HG03108 (cell line): ENCODE measurements around the gene MCC.

Source experiments
- ATAC-seq: cut with Tn5 transposase; IDR thresholded peaks from one replicate; pipeline ENCODE4 v1.9.1; 2021; ENCODE audit warnings: moderate library complexity; ENCODE audit not compliant: unreplicated experiment

The MCC gene

GRCh38 chr5:113276001-113276400, 212.3 kb downstream of the MCC start:
- ATAC-seq = no peak

DNA sequence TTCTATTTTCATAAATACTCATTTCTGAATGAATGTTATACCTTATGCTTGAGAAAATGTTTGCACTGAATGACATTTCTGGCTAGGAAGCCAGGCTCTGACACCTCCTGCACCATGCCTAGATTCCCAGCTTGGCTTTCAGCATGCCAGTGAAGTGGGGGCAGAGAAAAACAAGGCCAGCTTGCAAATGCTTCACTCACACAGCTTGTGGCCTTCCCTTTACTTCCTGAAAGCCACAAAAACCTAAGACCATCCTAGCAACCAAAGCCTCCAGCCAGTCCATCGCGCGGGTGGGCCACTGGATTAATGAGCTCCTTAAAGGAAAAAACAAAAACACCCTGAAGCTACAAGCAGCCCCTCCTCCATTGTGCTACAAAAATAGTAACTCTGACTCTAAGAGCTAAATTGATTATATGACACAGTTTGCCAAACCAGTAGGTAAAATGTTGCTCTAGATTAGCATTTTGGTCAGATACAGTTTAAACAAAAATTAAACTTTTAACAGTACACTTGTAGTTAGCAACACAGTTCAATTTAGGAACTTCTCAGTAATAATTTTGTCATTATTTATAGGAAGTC, 213.3 kb downstream of the MCC start:
- ATAC-seq = no peak

DNA sequence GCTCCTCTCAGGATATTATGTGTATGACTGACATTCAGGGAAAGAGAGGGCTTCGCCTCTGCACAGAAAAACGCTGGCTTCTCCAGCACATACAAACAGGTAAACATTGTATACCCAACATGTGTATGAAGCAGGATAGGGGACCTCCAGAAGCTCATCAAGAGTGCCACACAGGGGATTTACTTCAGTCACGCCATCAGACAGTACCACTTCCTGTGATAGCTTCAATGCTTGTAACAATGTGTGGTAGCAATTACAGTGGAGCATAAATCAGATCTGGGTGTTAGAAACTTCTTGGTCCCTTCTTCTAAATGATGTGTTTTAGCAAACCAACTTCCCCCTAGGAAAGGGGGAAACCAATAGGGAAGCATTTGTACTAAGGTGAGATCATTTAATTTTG, 214.3 kb downstream of the MCC start:
- peak; percentile 71 for ATAC-seq

GRCh38 chr5:113271745-113272454, 216.4 kb downstream of the MCC start:
- ATAC-seq = no peak

- no peak for ATAC-seq
Observed at GRCh38 chr5:113271015-113271414, 217.2 kb downstream of the MCC start.

GRCh38 chr5:113270086-113270485, 218.2 kb downstream of the MCC start:
- no peak for ATAC-seq

GRCh38 chr5:113269023-113269997, 218.9 kb downstream of the MCC start:
- ATAC-seq = no peak

GRCh38 chr5:113268232-113268631, 220.0 kb downstream of the MCC start:
- ATAC-seq = no peak

DNA sequence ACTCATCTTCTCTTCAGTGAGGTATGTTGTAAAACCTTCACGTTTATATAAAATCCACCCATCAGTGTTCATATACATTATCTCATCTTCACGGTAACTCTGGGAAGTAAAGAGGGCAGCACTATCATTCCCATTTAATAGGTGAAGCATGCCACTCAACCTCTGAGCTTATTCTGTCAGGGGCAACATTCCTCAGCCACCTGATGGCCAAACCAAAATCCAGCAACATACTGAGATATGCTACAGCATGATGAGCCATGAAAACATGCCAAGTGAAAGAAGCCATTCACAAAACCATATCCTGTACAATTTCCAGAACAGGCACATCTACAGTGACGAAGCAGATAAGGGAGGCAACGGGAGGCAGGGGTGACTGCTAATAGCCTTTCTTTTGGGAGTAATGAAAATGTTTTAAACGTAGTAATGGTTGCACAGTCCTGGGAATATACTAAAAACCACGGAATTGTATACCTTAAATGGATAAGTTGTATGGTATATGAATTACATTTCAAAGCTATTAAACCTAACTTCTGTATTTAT, 220.8 kb downstream of the MCC start:
- ATAC-seq = no peak

DNA sequence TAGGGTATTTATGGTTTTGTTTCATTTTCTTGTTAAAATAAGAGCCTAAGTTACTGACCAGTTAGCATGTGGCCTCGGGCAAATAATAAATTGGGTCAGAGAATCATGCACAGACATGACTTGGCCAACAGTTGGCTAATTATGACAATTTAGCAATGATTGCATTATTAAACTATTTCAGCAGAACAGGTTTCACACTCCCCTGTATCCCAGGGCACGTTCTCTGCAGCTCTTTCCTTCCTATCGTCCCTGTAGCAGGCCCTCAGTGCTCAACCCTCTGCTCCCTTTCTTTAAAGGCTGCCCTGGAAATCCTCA, 221.4 kb downstream of the MCC start:
- ATAC-seq = no peak

- no peak for ATAC-seq
Observed at GRCh38 chr5:113266227-113266912, 221.9 kb downstream of the MCC start.

DNA sequence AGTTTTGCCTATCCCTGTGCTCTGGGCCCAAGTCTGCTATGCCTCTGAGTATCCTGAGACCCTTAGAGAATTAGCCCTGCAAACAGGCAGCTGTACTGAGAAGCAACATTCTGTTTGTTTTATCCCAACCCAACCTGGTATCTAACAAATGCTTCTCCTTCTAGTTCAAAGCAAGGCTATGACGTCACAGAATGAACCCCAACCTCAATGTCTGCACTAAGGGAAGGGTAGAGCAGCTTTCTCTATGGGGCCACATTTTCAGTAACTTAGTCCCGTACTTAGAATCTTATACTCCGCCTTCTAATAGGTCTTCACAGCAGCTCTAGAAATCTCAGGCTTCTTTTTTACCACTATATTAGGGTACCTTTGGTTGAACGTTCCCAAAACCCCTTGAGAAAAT, 223.1 kb downstream of the MCC start:
- no peak for ATAC-seq

- ATAC-seq = no peak
Observed at GRCh38 chr5:113264046-113264445, 224.2 kb downstream of the MCC start.

DNA sequence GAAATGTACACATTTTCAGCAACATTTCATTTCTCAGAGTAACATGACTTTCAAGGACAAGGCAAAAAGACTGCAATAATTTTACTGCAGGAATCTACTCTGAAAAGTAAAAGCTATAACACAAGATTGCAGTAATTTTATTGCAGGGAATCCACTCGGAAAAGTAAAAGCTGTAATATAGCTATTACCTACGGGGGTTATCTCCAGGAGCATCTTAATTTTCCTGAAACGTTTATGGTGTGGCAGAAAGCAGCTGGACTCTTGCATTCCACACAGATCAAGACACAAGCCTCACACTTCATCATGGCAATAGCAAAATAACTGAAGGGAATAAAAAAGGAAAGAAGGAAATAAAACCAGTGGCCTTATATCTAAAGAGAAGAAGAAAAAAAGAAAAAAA, 224.7 kb downstream of the MCC start:
- no peak for ATAC-seq

GRCh38 chr5:113262674-113263073, 225.6 kb downstream of the MCC start:
- no peak for ATAC-seq

- ATAC-seq = no peak
Observed at GRCh38 chr5:113259034-113259433, 229.2 kb downstream of the MCC start.

DNA sequence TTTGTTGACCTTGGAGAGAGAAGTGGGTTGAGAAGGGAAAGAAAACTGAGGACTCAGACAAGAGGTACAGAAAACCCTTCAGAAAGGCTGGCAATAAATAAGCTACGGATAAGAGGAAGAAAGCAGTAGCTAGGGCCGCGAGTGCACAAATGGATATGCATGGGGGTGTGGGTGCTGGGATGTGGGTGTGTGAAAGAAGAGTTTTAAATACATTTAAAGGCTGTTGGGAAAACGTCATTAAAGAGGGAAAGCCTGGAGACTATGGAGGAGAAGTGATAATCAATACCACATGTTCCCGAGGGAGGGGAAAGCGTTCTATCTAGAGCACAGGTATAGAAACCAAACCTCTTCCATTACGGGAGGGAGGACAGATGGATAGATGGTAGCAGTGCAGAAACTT, 230.7 kb downstream of the MCC start:
- no peak for ATAC-seq

DNA sequence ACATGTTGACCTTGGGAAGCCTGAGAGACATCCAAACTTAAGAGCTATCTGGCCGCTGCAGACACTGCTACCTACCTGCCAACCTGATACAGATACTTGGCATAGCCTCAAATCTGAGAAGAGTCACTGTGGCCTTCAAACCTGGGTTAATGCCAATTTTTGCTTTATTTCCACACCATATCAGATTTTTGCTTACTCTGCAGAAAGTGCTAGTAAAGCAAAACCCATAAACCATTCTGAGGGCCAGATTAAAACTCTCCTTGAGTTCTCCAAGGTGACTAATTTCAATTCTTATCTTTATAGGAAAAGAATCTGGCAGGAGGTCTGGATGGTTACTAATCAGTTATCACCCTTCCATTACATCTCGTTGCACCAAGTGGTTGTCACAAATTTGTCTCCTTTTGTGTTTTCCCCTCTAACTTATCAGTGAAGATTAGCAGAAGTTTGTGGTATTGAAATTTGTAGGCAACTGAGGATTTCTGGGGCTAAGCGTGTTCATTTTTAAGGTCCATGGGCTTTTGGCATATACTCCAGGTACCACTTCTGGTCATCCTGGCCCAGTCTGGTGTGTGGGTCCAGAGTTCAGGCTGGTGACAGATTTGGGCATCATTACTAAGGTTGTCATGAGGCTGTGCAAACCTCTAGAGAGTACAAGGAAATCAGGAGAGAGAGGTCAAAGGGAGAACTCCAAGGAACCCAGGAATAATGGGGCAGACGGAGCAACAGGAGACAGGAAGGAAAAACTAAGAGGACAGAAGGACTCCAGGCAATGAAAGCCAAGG, 231.4 kb downstream of the MCC start:
- ATAC-seq = no peak

DNA sequence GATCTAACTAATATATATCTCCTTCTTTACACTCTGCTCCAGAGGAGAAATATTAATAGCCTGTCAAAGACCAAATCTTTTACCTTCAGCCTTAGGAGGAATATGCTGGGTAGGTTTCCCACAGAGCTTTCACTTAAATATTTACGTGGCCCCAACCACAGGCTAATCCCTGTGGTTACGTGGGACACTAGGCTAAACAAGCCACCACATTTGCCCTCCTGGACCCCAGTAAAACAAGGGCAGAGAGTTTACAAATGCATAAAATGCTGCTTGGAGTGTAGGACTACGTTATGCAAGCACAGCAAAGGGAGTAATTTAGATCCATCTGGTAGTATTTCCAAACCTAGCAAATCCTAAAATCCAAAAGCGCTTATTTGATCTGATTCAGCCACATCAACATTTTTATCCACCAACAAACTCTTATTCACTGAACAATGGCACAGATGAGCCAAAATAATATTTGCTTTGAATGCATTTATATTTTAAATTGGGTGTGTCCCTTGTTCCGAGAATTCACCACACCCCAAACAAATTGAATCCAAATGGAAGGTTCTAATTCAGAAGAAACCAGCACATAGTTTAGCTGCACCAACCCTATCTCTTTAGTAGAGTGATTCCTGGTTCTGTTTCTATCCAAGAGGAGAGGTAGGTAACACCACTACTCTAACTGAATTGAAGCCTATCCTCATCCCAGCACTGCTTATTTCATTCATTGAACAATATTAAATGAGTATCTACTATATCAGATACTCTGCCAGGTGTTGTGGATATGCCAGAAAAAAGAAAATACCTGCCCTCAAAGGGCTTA, 232.5 kb downstream of the MCC start:
- no peak for ATAC-seq

DNA sequence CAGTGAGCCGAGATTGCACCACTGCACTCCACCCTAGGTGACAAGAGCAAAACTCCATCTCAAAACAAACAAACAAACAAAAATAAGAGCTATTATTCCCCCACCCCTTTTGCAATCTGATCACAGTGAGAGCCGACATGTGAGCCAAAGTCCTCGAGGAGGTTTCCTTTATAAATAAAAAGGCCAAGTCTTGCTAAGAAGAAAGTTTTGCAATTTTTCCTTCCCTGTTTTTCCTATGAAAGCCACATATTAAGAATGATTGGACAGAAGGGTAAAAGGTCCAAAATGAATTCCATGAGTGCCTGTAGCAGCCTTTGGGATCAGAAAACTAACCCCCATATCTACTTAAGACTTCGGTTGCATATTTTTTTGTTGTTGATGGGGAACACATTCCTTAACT, 233.1 kb downstream of the MCC start:
- no peak for ATAC-seq
